Cardiac fibroblast (primary cell): Measurements from ENCODE around the gene ARSB.
A peak's percentile ranks its signal among the peaks of the same experiment; 100 is the strongest.

Source experiments
- DNase-seq, 2 donors: peaks; one replicate each; pipeline versions ENCODE4 v3.0.0 to v3.0.0-alpha.2; 2010; ENCODE audit warnings: low read depth in 2 of 2
- H3K4me3 ChIP-seq, 2 donors: replicated peaks in 1 of 2; 1 replicate in 1 of 2; 2 replicates in 1 of 2; pipeline ENCODE4 v1.5.1; 2011; ENCODE audit warnings: low read depth in 2 of 2, low read length in 2 of 2, mild to moderate bottlenecking in 2 of 2, moderate library complexity in 1 of 2
- TF ChIP-seq, protein P1 (sequence below): IDR thresholded peaks from one replicate; pipeline ENCODE4 v1.5.1; 2011; ENCODE audit warnings: low read depth, mild to moderate bottlenecking, low read length, inconsistent platforms

ARSB gene

DNA sequence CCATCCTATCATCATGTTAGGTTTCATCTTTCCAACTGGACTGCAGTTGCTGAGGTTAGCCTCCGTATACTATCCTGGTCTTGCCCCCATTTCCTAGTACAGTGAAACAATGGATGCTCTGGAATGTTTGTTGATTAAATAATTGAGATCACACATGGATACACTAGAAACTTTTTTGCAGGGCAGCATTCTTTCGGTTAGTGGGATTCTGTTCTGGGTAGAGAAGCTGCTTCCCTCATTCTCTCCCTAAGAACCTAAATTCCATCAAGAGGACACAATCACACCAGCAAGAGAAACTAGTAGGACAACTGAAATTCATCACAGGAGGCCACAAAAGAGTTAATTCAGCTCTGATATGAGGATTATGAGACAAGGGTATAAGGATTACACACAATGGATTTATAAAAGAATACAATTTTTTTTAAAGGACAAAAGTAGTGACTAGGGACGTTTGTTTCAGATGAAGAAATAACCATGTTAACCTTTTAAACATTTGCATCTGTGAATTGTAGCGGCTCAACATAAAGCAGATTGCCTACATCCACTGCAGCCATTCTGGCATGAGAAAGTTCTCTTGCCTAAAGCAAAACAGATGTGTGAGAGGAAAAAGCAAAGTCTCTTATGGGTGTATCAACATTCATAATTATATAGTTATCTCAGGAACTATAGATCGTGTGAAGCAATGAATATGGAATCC is 173.8 kb downstream of the ARSB start:
- no peak overlapping the region for H3K4me3 ChIP-seq
- TF ChIP-seq, protein P1, sequence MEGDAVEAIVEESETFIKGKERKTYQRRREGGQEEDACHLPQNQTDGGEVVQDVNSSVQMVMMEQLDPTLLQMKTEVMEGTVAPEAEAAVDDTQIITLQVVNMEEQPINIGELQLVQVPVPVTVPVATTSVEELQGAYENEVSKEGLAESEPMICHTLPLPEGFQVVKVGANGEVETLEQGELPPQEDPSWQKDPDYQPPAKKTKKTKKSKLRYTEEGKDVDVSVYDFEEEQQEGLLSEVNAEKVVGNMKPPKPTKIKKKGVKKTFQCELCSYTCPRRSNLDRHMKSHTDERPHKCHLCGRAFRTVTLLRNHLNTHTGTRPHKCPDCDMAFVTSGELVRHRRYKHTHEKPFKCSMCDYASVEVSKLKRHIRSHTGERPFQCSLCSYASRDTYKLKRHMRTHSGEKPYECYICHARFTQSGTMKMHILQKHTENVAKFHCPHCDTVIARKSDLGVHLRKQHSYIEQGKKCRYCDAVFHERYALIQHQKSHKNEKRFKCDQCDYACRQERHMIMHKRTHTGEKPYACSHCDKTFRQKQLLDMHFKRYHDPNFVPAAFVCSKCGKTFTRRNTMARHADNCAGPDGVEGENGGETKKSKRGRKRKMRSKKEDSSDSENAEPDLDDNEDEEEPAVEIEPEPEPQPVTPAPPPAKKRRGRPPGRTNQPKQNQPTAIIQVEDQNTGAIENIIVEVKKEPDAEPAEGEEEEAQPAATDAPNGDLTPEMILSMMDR, result no peak
- DNase-seq, result no peak

DNA sequence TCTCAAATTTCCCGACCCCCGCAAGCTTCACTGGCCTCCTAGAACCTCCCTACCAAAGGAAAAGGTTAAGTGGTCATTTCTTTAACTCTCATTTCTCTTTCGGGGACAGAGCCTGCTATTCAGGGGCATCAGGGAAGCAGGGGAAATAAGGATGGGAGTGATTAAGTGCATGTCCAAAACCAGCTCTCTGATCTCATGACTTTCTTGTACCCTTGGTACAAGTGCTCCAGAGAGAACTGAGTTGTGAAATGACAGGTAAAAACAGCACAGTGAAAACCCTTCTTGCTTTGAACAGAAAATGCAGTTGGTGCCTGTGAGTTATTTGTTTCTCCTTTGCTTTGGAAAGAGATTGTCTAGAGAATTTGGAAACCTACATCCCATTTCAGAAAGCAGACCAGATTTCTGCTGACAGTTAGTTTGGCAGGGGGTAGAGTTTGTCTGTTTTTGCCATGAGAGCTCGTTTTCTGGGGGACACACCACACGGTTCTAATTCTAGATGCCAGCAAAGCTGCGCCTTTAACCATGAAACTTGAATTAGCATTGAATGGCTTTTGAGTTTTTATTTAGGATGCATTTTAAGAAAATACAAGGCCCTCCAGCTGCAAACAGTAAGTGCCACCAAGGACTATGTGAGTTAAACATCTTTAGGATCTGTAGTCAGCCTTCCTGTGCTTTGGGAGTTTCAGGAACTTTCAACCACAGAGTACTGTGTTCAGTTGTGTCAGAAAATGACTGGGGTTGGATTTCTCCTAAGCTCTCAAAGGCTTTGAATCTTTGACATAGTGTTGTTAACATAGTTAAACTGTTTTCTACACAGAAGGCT is 174.8 kb downstream of the ARSB start:
- H3K4me3 ChIP-seq, result no peak overlapping the region
- DNase-seq, result no peak
- TF ChIP-seq, protein P1, result no peak

DNA sequence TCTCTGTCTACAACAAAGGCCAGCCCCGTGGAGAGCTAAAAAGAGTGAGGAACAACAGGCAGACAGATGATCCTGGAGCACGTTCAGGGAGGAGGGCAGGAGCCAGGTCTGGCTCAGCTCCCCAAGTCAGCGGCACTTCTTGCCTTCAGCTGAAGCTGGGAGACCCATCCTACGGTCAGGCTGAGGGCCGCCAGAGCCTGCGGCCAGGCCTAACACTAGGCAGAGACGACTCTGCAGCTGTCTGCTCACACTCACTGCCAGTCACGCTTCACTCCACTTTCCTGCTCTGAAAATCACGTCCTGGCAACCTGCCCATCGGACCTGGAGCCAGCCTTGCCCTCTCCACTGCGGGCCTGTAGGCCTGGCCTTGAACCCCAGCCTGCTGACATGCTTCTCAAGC is 175.7 kb downstream of the ARSB start:
- no peak for DNase-seq
- TF ChIP-seq, protein P1, result no peak
- no peak overlapping the region for H3K4me3 ChIP-seq

DNA sequence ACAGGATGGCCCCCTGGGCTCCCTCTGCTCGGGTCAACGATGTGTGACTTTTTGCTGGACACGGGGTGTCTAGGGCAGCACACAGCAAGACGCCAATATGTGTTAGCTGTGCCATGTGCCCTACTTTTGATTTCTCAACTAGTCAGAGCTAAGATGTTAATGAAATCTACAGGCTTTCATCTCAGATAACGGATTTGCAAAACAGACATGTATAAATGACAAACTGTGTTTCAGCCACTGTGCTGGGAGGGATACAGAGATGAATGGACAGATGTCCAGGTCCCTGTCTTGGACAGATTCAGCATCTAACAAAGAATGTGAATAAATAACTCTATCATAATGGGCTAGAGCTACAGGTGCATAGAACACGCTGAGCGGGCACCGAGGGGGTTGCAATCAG is 176.3 kb downstream of the ARSB start:
- no peak overlapping the region for H3K4me3 ChIP-seq
- TF ChIP-seq, protein P1, result no peak
- DNase-seq, result no peak

DNA sequence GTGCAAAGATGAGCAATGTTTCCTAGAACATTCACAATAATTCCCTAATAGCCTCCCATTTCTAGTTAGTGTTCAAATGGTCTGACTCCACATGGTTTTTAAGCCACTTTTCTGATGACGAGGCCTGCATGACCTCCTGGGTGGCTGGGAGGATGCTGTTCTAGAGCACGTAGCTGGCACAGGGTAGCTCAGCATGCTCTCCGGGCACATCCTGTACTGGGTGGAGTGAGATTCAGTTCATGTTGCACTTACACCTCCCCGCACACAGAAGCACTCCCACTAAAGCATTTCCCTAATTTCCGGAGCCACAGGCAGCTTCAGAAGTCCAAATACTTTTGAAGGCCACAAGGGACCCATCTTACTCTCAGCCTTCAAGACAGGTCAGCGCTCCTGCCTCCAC is 176.7 kb downstream of the ARSB start:
- TF ChIP-seq, protein P1, result no peak
- H3K4me3 ChIP-seq, result no peak overlapping the region
- peak in 1 of 2 donors; percentile 45 for DNase-seq

DNA sequence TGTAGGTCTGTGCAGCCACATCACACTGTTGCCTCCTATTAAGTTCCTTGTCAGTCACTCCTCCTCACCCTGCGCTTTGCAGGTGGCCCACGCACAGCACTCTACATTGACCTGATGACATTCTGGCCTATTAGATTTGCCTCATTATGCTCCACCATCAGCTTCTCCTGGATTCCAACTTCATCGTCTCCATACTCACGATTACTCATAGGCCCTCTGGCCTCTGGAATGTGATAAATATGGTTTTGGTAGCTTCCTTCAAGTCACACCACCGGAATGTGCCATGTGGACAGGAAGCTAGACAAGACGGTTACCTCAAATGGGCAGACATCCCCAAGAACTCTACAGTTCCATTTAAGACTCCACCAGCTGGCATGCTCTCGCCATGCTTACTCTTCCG is 178.6 kb downstream of the ARSB start:
- TF ChIP-seq, protein P1, result no peak
- peak; percentile 38 to 50 for DNase-seq
- no peak overlapping the region for H3K4me3 ChIP-seq
